NCI-H1105 (cell line): ENCODE data around the gene LRRC56.
"Not testable (repeated sequence)": the region's sequence is repeated elsewhere in the genome, so short reads cannot be mapped to it uniquely, and the experiment has no call there.

Source experiments
- DNase-seq: peaks from one replicate; lab custom pipeline; 2025; lab: John Stamatoyannopoulos, UW

The LRRC56 gene

DNA sequence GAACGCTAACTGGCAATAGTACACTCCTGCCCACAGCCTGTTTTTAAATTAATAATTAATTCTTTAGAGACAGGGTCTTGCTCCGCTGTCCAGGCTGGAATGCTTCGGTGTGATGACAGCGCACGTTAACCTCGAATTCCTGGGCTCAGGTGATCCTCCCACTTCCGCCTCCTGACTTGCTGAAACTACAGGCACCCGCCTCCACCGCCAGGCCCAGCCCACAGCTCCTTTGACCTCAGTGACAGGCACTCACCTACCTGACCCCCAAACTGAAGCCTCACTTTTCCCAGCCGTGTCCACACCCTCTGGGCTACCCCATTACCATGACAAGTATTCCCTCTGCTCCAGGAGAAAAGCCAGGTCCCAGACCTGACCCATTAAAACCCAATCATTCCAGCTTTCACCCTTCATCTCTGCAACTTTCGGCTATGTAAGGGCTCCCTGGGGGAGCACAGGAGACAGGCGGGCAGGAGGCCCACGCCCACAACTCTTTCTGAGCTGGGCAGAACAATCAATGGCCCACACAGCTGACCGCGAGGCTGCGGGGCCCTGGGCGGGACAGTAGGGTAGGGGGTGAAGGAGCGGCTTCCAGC lies 22.5 kb downstream of the LRRC56 start:
- DNase-seq, result no peak

GRCh38 chr11:560305-561147 lies 23.2 kb downstream of the LRRC56 start, which contains the start of the genes LMNTD2 and RASSF7:
TSS of gene LMNTD2 (minus strand) at chr11:560738. CDS start at chr11:560716, 22 bp downstream.
TSS of gene RASSF7 (plus strand) at chr11:560970. CDS start at chr11:561769, 799 bp downstream.
- peak; percentile 93 for DNase-seq

DNA sequence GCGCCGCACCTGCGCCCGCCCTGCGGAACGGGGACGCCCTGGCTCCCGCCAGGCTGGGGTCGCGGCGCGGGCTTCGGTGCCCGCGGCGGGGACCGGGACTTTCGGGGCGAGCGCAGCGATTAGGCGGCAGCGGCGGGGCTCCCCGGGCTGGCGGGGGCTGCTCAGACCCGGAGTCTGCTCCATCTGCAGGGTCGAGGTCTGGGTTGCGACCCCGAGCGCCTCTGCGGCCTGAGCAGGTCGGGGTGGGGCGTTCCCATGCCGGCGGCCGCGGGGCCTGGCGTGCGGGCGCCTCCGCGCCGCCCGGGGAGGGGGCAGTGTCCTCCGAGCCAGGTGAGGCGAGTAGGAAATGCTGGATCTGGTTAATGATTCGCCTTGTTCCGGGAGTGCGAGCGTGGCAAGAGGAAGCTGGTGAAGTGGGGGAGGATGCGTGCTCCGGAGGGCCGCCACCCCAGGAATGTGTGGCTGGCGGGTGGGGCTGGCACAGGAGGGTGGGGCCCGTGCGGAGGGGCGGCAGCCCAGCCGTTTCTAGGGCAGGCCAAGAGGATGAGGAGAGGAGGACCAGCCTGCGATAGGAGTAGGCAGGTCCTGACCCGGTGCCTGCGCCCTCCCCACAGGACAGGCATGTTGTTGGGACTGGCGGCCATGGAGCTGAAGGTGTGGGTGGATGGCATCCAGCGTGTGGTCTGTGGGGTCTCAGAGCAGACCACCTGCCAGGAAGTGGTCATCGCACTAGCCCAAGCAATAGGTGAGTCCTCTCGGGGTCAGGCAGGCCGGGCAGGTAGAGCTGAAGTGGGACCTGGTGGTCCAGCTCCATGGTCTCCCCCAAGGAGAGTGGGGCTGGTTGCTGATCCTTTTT lies 24.0 kb downstream of the LRRC56 start:
- DNase-seq, result no peak

GRCh38 chr11:562046-562645 lies 24.8 kb downstream of the LRRC56 start:
- DNase-seq, result no peak

GRCh38 chr11:563066-563811 lies 25.9 kb downstream of the LRRC56 start:
- DNase-seq, result no peak

GRCh38 chr11:563812-564578 lies 26.7 kb downstream of the LRRC56 start:
- no peak for DNase-seq

GRCh38 chr11:565921-566509 lies 28.7 kb downstream of the LRRC56 start:
- DNase-seq, result no peak

DNA sequence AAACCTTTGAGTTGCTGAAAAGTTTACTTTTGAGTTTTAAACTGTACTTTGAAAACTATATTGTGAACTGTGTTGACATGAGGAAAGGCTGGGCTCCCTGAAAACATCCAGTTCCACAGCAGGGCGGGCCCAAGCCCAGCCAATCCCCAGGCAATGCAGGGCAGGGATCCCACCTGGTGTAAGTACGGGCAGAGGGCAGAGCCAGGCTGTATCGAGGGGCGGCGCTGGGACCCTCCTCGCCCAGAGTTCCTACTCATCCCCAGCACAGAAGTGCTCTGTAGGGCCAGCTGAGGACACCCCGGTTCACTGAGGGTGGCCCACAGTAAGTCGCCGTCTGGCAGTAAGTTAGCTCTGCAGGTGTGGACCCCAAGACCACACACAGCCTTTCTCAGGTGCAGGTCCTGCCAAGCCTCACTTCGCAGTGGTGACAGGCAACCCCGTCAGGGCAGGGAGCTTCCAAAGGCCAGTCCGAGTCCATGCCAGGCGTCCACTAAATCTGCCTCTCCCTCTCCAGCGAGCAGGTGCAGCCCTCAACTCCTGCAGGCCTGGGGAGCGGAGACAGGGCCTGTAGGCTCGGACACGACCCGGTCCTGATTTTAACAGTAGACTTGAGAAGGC lies 29.8 kb downstream of the LRRC56 start:
- no peak for DNase-seq

DNA sequence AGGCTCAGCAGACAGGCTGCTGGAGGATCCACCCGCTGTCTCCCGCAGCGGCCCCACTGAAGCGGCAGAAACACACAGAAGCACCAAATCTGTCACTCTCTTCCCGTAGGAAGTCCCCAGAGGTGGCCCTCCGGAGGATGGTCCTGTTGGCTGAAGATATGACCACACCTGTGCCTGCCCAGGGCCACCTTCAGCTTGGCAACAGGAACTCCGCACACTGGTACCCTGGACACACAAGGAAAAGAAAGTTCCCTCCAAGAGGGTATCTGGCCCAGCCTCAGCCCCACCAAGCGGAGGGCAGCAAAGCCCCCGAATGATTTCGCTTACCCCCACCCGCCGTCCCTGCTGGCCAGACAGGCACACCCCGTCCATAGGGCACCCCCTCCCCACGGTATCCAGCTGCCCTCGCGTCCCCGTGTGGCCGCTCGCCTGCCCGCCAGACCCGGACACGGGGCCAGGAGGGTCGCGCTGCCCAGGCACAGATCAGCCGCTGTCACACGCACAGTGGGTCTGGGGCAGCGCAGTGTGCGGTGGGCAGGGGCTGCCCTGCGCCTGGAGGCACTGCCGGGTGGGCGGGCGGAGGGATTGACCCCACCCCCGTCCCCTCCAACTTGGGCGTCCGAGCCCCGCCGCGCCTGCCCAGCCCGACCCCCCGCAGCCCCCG lies 30.4 kb downstream of the LRRC56 start:
- no peak for DNase-seq

DNA sequence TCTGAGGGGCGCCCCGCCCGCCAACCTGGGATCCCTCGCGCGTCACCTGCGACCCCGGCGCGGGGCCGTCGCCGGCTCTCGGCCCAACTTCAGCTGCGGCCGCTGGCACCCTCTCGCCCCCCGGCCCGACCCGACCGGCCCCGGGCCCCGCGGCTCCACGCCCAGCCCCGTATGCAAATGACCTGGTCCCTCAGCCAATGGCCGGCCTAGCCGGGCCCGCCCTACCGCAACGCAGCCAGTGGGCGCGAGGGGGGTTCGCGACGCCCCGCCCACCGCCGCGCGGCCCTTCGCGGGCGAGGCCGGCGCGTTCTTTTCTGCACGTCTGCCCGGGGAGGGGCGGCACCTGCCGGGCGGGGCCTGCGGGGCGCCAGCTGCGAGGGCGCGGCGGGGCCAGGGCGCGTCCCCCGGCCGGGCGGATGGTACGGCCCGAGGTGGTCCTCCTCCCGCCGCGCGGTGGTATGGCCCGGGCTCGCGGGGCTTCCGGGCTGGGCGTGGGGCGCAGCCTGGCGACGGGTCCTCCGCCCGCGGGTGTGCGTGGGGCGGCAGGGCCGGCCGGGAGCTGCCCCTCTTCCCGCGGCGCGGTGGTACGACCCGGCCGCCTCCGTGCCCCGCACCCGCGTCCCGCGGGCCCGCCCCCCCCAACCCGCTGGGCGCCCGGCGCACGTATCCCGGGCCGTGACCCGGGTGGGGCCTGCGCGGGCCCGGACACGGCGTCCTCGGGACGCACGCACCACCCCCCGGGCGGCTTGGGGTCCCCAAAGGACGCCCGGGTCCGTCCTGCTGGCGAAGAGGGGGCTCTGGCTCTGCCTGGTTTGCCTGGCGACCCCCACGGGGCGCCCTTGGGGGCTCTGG lies 31.2 kb downstream of the LRRC56 start:
- DNase-seq, result peak; percentile 95

GRCh38 chr11:569158-569885 lies 32.0 kb downstream of the LRRC56 start:
- DNase-seq, result no peak

GRCh38 chr11:571802-572185 lies 34.5 kb downstream of the LRRC56 start:
- DNase-seq, result no peak

- no peak for DNase-seq
Observed at GRCh38 chr11:573146-573759, 35.9 kb downstream of the LRRC56 start.

DNA sequence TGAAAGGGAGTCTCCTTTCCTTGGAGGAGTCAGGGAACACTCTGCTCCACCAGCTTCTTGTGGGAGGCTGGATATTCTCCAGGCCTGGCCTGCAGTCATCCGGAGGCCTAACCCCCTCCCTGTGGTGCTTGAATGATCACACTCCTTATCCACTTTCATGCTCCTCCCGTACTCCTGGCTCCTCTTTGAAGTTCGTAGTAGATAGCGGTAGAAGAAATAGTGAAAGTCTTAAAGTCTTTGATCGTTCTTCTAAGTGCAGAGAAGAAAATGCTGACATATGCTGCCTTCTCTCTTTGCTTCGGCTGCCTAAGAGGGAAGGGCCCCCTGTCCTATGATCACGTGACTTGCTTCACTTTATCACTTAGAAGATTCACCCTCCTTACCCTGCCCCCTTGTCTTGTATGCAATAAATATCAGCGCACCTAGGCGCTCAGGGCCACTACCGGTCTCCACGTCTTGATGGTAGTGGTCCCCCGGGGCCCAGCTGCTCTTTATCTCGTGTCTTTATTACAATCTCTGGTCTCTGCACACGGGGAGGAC lies 36.8 kb downstream of the LRRC56 start:
- not testable (repeated sequence) for DNase-seq

- DNase-seq, result no peak
Observed at GRCh38 chr11:574632-575312, 37.4 kb downstream of the LRRC56 start.

DNA sequence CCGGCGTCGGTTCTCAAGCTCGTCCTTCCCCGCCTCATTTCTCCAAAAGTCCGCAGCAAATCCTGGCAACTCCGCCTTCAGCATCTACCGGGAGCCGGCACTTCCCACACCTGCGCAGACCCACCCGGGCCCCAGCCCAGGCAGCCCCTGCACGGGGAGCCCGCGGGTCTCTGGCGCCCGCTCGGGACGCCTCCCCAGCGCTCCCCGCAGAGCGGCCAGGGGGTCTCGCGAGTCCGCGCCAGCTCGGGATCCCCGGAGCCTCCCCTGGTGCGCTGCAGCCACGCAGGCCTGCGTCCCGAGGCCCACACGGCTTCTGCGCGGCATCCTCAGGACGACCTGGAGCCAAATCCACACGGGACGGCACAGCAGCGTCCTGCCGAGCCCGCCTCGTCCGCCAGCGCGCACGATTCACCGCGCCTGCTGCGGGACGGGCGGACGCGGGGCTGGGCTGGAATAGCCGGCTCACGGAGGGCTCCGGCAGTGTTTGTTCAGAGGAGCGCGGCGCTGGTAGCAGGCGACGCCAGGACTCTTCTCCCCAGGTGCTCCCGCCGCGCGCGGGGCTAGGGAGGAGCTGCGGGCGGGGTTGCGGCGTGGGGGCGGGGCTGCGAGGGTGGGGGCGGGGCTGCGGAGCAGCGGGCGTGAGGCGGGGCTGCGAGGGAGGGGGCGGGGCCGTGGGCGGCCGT lies 38.1 kb downstream of the LRRC56 start:
- DNase-seq, result peak; percentile 88
